OCI-LY3 (cell line): ENCODE measurements around the gene GALNT18.

Source experiments
- CTCF ChIP-seq: fragments of 200-600, 300-600 bp; sonication (generic); IDR thresholded peaks from 2 replicates; pipeline ENCODE4 v1.5.1; 2014; ENCODE audit warnings: antibody characterized with exemption, low read length, low read depth
- EZH2phosphoT487 ChIP-seq: fragments of 200-600 bp; shearing (Covaris generic); IDR thresholded peaks from 2 replicates; pipeline ENCODE4 v1.6.1; 2018; ENCODE audit warnings: antibody characterized with exemption, mixed run types, low read depth

GRCh38 chr11:11486002-11486401, 135.8 kb downstream of the GALNT18 start:
- TF ChIP-seq CTCF (no peak), EZH2phosphoT487 (no peak)
